ENCODE data around the gene ATP10B.

GRCh38 chr5:160629003-160629402, 223.0 kb downstream of the ATP10B start:
- no peak for TF ChIP-seq SP1 (IDR thresholded peaks at IDR 0.05)
- TF ChIP-seq BHLHE40 (IDR thresholded peaks at IDR 0.05; ENCODE audit: borderline replicate concordance) = no peak
- no peak for TF ChIP-seq CTBP1 (IDR thresholded peaks at IDR 0.05; ENCODE audit: borderline replicate concordance)
- no peak for TF ChIP-seq SUZ12 (IDR thresholded peaks at IDR 0.05)
- no peak for TF ChIP-seq FOXA1 (IDR thresholded peaks at IDR 0.05)
- TF ChIP-seq TARDBP (IDR thresholded peaks at IDR 0.05) = no peak
- TF ChIP-seq LEF1 (IDR thresholded peaks at IDR 0.05; ENCODE audit: borderline replicate concordance) = no peak
- no peak for TF ChIP-seq FOXM1 (IDR thresholded peaks at IDR 0.05; ENCODE audit: borderline replicate concordance)
- no peak for TF ChIP-seq FOXK2 (IDR thresholded peaks at IDR 0.05)
- no peak for TF ChIP-seq ARNT (IDR thresholded peaks at IDR 0.05)
- TF ChIP-seq L3MBTL2 (conservative IDR thresholded peaks at IDR 0.05) = no peak
- no peak for TF ChIP-seq ELF4 (IDR thresholded peaks at IDR 0.05)
- TF ChIP-seq ZNF384 (IDR thresholded peaks at IDR 0.05) = no peak

Measured in HEK293T (cell line).